Measurements from ENCODE around the gene CHRDL2. TPM values are rescaled to one million over a fixed set of nuclear protein-coding genes. Genes with fewer than 3 reads are reported as not detected.
"Not testable (repeated sequence)": the region's sequence is repeated elsewhere in the genome, so short reads cannot be mapped to it uniquely, and the experiment has no call there.

The CHRDL2 gene
- total RNA-seq, 1 donor from 2014 or later: 1.2 TPM

GRCh38 chr11:74751303-74751702 is 20.1 kb upstream of the CHRDL2 start:
- H3K9me3 ChIP-seq: no peaks in the 10 kb centered on the region
- H3K27ac ChIP-seq: no peak overlapping the region
- H3K4me3 ChIP-seq: no peak overlapping the region
- TF ChIP-seq CTCF (IDR thresholded peaks at IDR 0.05): no peak
- DNase-seq (no peak), ATAC-seq (no peak)
- no peaks in the 10 kb centered on the region for H3K27me3 ChIP-seq (ENCODE audit: low read depth)
- intact Hi-C loops (cut with DNase I): no loop called here
- no peaks in the 10 kb centered on the region for H3K36me3 ChIP-seq
- peaks cover 63% of the 10 kb centered on the region for H3K4me1 ChIP-seq

GRCh38 chr11:74750598-74750997 is 19.4 kb upstream of the CHRDL2 start:
- DNase-seq; H3K27me3 ChIP-seq (ENCODE audit: low read depth); H3K9me3 ChIP-seq; intact Hi-C loops (cut with DNase I); H3K27ac ChIP-seq; H3K36me3 ChIP-seq; H3K4me3 ChIP-seq; ATAC-seq: not testable (repeated sequence)
- H3K4me1 ChIP-seq: peaks cover 56% of the 10 kb centered on the region

- no peak for TF ChIP-seq CTCF (IDR thresholded peaks at IDR 0.05)
- DNase-seq: no peak
- H3K4me3 ChIP-seq: peak overlapping the region; percentile 69
- no peaks in the 10 kb centered on the region for H3K9me3 ChIP-seq
- peaks cover 49% of the 10 kb centered on the region for H3K4me1 ChIP-seq
- intact Hi-C loops (cut with DNase I): no loop called here
- peak overlapping the region; percentile 94 for H3K27ac ChIP-seq
- H3K36me3 ChIP-seq: no peaks in the 10 kb centered on the region
- H3K27me3 ChIP-seq (ENCODE audit: low read depth): no peaks in the 10 kb centered on the region
- no peak for ATAC-seq
Measured at GRCh38 chr11:74749965-74750296, 18.7 kb upstream of the CHRDL2 start.

- peak; percentile 66 to 78 for ATAC-seq
- peak; percentile 79 for DNase-seq
- intact Hi-C loops (cut with DNase I): no loop called here
Measured at GRCh38 chr11:74749127-74749964, 18.1 kb upstream of the CHRDL2 start.

GRCh38 chr11:74748211-74749126 is 17.2 kb upstream of the CHRDL2 start, which contains the start of gene RNF169:
RNF169 (plus strand) TSS chr11:74748849; CDS start chr11:74748881, 32 bp downstream.
- peaks cover 35% of the 10 kb centered on the region for H3K4me1 ChIP-seq
- DNase-seq (peak; percentile 97), ATAC-seq (peak; percentile 99)
- H3K27me3 ChIP-seq (ENCODE audit: low read depth): no peaks in the 10 kb centered on the region
- intact Hi-C loops (cut with DNase I): no loop called here
- peak within 1 kb of the TSS; percentile 69 for H3K4me3 ChIP-seq
- TF ChIP-seq CTCF (IDR thresholded peaks at IDR 0.05): no peak
- H3K9me3 ChIP-seq: no peaks in the 10 kb centered on the region
- peak within 1 kb of the TSS; percentile 94 for H3K27ac ChIP-seq
- H3K36me3 ChIP-seq: no peaks in the 10 kb centered on the region

More at GRCh38 chr11:74749127-74749964, 18.1 kb upstream of the CHRDL2 start:
- Histone ChIP-seq H3K4me1 (peaks cover 43% of the 10 kb centered on the region), H3K4me3 (peak overlapping the region; percentile 69), H3K9me3 (no peaks in the 10 kb centered on the region), H3K36me3 (no peaks in the 10 kb centered on the region), H3K27me3 (ENCODE audit: low read depth) (no peaks in the 10 kb centered on the region), H3K27ac (peak overlapping the region; percentile 94)
- TF ChIP-seq CTCF (IDR thresholded peaks at IDR 0.05): no peak
